CD4-positive, alpha-beta T cell treated with Interleukin-6 for 4 hours (primary cell): ENCODE data around the gene SKIC2.
"Not testable (repeated sequence)": the region's sequence is repeated elsewhere in the genome, so short reads cannot be mapped to it uniquely, and the experiment has no call there.

Experiments used
- DNase-seq: peaks from one replicate; pipeline ENCODE4 v3.0.0-alpha.2; 2020; ENCODE audit warnings: mixed read lengths

The SKIC2 gene

GRCh38 chr6:31969712-31970603, 11.0 kb downstream of the SKIC2 start:
- DNase-seq, result no peak

DNA sequence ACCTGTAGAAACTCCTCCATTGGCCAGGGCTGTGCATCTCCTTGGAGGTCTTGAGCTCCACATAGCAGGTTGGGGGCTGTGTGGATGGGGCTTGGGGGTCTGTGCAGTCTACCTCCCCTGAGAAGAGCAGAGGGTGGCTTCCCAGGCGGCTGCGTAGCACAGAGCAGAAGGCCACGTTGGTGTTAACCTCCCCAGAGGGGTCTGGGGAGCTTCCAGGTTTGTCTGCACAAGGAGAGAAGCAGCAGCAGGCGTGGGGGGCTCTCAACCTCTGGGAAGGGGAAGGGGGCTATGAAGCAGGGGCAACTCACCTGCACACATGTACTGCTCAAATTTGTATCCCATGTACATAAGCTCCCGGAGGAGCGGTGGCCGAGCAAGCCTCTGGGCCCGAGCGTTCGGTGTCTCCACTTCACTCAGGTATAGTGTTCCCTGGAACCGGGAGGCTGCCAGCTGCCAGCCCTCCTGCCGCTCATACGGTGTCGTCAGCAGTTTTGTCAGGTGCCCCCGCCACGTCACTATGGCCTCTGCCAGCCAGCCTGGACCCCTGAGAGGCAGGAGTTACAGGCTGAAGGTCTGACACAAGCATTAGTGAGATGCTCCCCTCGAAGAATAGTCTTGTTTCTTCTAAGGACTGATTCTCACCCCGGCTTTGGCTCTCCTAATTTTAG, 11.8 kb downstream of the SKIC2 start:
- DNase-seq, result no peak

DNA sequence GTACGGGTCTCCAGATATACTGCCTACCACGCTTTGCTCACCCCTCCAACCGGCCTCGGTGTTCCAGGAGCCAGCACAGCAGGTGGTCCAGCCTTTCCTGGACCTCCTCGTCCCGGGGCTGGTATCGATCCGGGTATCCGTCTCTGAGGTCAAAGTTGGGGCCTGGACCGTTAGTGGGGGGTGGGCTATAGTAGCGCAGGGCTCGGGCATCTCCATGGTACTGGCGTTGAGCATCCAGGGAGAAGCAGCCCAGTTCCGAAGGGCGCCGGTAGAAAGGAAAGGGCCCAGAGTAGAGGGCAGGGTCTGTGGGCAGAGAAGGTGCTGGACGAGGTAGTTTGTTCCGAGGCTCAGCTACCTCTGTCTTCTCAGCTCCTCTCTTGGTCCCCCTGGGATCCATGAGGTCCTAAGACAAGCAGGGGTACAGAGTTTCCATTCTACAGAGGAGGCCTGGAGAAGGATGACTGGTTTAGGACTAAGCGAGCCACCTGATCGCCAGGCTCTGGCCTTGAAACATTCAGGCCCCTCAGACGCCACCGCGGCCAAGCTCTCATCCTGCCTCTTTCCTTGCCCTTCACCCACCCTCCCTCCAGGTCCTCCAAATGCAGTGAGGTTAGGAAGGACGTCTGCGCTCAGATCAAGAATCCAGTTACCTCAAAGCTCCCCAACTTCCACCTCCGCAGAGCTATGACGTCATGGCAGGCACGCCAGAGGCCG, 12.5 kb downstream of the SKIC2 start:
- no peak for DNase-seq

- peak; percentile 96 for DNase-seq
These were observed 13.2 kb downstream of the SKIC2 start, which contains the start of gene DXO for GRCh38 chr6:31971993-31972708. TSS of gene DXO (minus strand) at chr6:31972138. CDS start at chr6:31971675, 463 bp downstream.

- DNase-seq, result no peak
These were observed 13.9 kb downstream of the SKIC2 start for GRCh38 chr6:31972709-31973350.

GRCh38 chr6:31976065-31976464, 17.1 kb downstream of the SKIC2 start:
- not testable (repeated sequence) for DNase-seq

GRCh38 chr6:31977816-31978431, 18.9 kb downstream of the SKIC2 start:
- no peak for DNase-seq

- no peak for DNase-seq
These were observed 19.9 kb downstream of the SKIC2 start for GRCh38 chr6:31978831-31979230.

- DNase-seq, result peak; percentile 37
These were observed 20.4 kb downstream of the SKIC2 start for GRCh38 chr6:31979238-31979898.

DNA sequence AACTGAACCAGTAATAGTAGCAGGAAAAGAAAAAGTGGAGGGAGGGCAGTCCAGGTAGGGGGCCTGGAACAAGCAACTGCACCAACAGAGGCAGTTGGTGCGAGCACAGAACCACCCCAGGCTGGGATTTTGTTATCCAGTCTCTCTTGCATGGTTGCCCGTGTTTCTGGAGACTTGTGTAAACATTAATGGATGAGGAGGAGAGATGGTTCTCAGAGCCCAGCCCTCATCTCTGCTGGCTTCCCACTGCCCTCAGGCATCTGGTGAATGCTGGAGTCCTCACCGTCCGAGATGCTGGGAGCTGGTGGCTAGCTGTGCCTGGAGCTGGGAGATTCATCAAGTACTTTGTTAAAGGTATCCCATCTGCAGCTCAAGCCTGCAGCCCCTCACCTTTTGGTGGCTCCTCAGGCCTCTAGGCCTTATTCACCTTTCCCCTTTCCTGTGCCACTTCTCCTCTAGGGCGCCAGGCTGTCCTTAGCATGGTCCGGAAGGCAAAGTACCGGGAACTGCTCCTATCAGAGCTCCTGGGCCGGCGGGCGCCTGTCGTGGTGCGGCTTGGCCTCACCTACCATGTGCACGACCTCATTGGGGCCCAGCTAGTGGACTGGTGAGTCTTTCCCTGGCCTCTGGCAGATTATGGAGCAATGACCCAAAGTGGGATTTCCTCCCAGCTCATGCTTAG, 21.4 kb downstream of the SKIC2 start:
- not testable (repeated sequence) for DNase-seq

- DNase-seq, result not testable (repeated sequence)
These were observed 22.0 kb downstream of the SKIC2 start for GRCh38 chr6:31980998-31981397.

DNA sequence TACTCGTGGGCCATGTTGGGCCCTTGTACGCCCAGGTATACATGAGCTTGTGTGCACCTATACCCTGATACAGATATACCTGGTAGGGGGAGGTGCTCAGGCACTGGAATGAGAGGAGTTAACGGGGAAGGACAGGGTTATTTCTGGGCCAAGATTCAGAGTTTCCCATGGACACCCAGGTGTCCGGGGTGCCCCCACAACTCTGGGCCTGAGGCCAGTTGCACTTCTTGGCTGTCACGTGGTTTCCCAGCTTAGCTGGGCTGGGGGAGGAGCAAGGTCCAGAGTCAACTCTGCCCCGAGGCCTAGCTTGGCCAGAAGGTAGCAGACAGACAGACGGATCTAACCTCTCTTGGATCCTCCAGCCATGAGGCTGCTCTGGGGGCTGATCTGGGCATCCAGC, 22.8 kb downstream of the SKIC2 start, which contains the start of gene C4A:
TSS of gene C4A (plus strand) at position 314 of the 400 bp plus-strand sequence. CDS start at position 365, 51 bp downstream.
- DNase-seq, result not testable (repeated sequence)

GRCh38 chr6:31989363-31989762, 30.4 kb downstream of the SKIC2 start:
- DNase-seq, result not testable (repeated sequence)

GRCh38 chr6:31994421-31994820, 35.4 kb downstream of the SKIC2 start:
- not testable (repeated sequence) for DNase-seq

GRCh38 chr6:31996385-31996784, 37.4 kb downstream of the SKIC2 start:
- not testable (repeated sequence) for DNase-seq

DNA sequence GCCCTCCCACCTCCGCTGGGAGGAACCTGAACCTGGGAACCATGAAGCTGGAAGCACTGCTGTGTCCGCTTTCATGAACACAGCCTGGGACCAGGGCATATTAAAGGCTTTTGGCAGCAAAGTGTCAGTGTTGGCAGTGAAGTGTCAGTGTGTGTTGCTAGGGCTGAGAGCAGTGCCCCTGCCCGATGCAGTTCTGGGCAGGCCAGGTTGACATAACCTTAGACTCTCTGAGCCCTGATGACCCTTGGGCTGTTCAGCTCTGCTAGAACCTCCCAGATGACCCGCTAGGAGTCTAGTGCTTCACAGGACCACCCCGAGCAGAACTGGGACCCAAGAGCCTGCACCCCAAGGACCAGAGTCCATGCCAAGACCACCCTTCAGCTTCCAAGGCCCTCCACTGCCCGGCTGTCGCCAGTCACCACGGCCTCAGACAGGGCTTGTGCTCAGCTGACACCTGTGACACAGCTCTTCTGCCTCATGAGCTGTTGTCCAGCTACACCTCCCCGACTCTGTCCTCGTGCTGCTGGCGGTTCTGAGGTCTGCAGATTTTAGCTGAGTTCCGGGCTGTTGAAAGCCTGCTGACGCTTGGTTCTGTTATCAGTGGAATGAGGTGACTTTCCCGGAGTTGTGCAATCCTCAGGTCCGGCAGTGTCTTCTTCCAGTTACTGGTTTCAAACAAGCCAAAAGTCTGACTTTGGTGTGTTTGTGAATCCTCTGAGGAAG, 43.7 kb downstream of the SKIC2 start:
- not testable (repeated sequence) for DNase-seq

DNA sequence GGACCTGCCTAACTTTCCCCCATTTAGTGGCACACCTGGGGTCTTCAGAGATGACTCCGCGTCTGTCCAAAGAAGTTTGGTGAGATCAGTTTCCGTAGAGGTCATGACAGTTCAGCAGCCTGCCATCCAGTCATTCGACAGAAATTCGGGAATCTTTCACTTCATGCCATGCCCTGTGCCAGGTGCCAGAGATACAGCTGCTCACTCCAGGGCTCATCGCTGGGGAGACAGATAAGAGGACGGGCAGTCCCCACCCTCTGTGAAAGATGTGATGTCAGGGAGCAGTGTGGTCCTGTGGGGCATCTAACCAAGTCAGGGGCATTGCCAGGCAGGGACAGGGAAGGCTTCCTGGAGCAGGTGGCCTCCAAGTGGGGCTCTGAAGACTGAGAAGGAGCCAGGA, 44.3 kb downstream of the SKIC2 start:
- DNase-seq, result not testable (repeated sequence)

- DNase-seq, result not testable (repeated sequence)
These were observed 45.4 kb downstream of the SKIC2 start for GRCh38 chr6:32004393-32004792.

- not testable (repeated sequence) for DNase-seq
These were observed 46.0 kb downstream of the SKIC2 start for GRCh38 chr6:32004864-32005537.
